A549 (cell line): ENCODE results near the gene TBC1D10B. TPM values are rescaled to one million over a fixed set of nuclear protein-coding genes. Genes with fewer than 3 reads are reported as not detected.

Source experiments
- ATAC-seq, 2 experiments: fragments of 200-7000 bp in 1 of 2; fragments of >200 bp in 1 of 2; cut with Nextera tagmentation in 1 of 2; cut with Tn5 transposase in 1 of 2; 3 replicates each; pipeline versions ENCODE4 v1.8.0 to v1.9.1; 2018 to 2020; ENCODE audit warnings: mild to moderate bottlenecking in 1 of 2, moderate library complexity in 1 of 2
- CTCF ChIA-PET: fragments of 300-600 bp; sonication (Branson Sonifier 250); formaldehyde crosslinking; extraction: SDS; loops from one replicate; lab custom pipeline; 2021; ENCODE audit warnings: antibody characterized with exemption, inconsistent platforms; lab: Yijun Ruan, JAX
- POLR2A ChIA-PET: fragments of 350-600 bp; formaldehyde crosslinking; extraction: SDS; loops from one replicate; lab custom pipeline; 2021; ENCODE audit warnings: antibody characterized with exemption, inconsistent platforms; lab: Yijun Ruan, JAX
- DNase-seq, 2 experiments: peaks; one replicate each; pipeline versions ENCODE4 v3.0.0 to v3.0.0-alpha.2; 2011 to 2016; ENCODE audit warnings: low read depth in 1 of 2, low spot score in 1 of 2
- FAIRE-seq: peaks from 2 replicates; lab custom pipeline; 2011; peaks lifted over from hg19 to GRCh38; lab: Jason Lieb, UNC
- H3K27ac ChIP-seq, 2 experiments: fragments of >200 bp; sonication (Bioruptor Twin); formaldehyde crosslinking; 3 replicates each; pipeline ENCODE4 v1.5.1; 2016 to 2017
- H3K4me1 ChIP-seq: fragments of >200 bp; sonication (Bioruptor Twin); formaldehyde crosslinking; 3 replicates; pipeline ENCODE4 v1.6.1; 2016
- H3K4me2 ChIP-seq: fragments of >200 bp; sonication (Bioruptor Twin); formaldehyde crosslinking; 3 replicates; pipeline ENCODE4 v1.6.1; 2016
- H3K4me3 ChIP-seq: fragments of >200 bp; sonication (Bioruptor Twin); formaldehyde crosslinking; 3 replicates; pipeline ENCODE4 v1.5.1; 2016
- H3K9me3 ChIP-seq: fragments of >200 bp; sonication (Bioruptor Twin); formaldehyde crosslinking; 3 replicates; pipeline ENCODE4 v1.6.1; 2016
- ATOH8 ChIP-seq: fragments of 250-450 bp; sonication (Bioruptor Pico); IDR thresholded peaks from 2 replicates; pipeline ENCODE4 v1.5.0; 2020; ENCODE audit warnings: low read depth, mild to moderate bottlenecking, moderate library complexity
- BCL3 ChIP-seq: fragments of >200 bp; sonication (Bioruptor Twin); formaldehyde crosslinking; IDR thresholded peaks from 3 replicates; pipeline ENCODE4 v1.6.1; 2016
- CBX8 ChIP-seq: fragments of 200-600 bp; sonication (generic); IDR thresholded peaks from 2 replicates; pipeline ENCODE4 v1.6.1; 2016
- EHF ChIP-seq: fragments of 250-450 bp; sonication (Bioruptor Pico); IDR thresholded peaks from 2 replicates; pipeline ENCODE4 v1.5.0; 2020; ENCODE audit warnings: mild to moderate bottlenecking
- FOXS1 ChIP-seq: fragments of 250-450 bp; sonication (Bioruptor Pico); IDR thresholded peaks from 2 replicates; pipeline ENCODE4 v1.5.0; 2020; ENCODE audit warnings: mild to moderate bottlenecking, moderate library complexity
- HEYL ChIP-seq: fragments of 250-450 bp; sonication (Bioruptor Pico); IDR thresholded peaks from 2 replicates; pipeline ENCODE4 v1.8.0; 2021; ENCODE audit warnings: mild to moderate bottlenecking, moderate library complexity
- HOXA7 ChIP-seq: fragments of 250-450 bp; sonication (Bioruptor Pico); IDR thresholded peaks from 2 replicates; pipeline ENCODE4 v1.5.0; 2020; ENCODE audit warnings: mild to moderate bottlenecking, moderate library complexity
- HOXB13 ChIP-seq: fragments of 250-450 bp; sonication (Bioruptor Pico); IDR thresholded peaks from 2 replicates; pipeline ENCODE4 v1.5.0; 2020; ENCODE audit warnings: low read depth, mild to moderate bottlenecking, moderate library complexity
- HOXB5 ChIP-seq: fragments of 250-450 bp; sonication (Bioruptor Pico); IDR thresholded peaks from 2 replicates; pipeline ENCODE4 v1.5.0; 2020; ENCODE audit warnings: mild to moderate bottlenecking, moderate library complexity
- JUN ChIP-seq, 2 experiments: fragments of >200 bp; sonication (Bioruptor Twin); formaldehyde crosslinking; IDR thresholded peaks; 2 replicates in 1 of 2; 3 replicates in 1 of 2; pipeline ENCODE4 v1.6.1; 2016 to 2017
- JUNB ChIP-seq: fragments of >200 bp; sonication (Bioruptor Twin); formaldehyde crosslinking; IDR thresholded peaks from 2 replicates; pipeline ENCODE4 v1.6.1; 2016
- KDM5A ChIP-seq: fragments of 200-600 bp; sonication (generic); IDR thresholded peaks from 2 replicates; pipeline ENCODE4 v1.6.1; 2016; ENCODE audit warnings: antibody characterized with exemption, mild to moderate bottlenecking
- MAFK ChIP-seq: fragments of 450-650 bp; IDR thresholded peaks from 2 replicates; pipeline ENCODE4 v1.6.1; 2014; ENCODE audit not compliant: partially characterized antibody
- MYC ChIP-seq: IDR thresholded peaks from 2 replicates; pipeline ENCODE4 v1.6.1; 2012; ENCODE audit warnings: mild to moderate bottlenecking, inconsistent platforms, low read length, improper control_type of control experiment, borderline replicate concordance
- NFE2L2 ChIP-seq: fragments of 150-350 bp; conservative IDR thresholded peaks from 2 replicates; pipeline ENCODE4 v1.6.1; 2014; ENCODE audit warnings: low read length
- PHF8 ChIP-seq: fragments of 200-600 bp; sonication (generic); IDR thresholded peaks from 2 replicates; pipeline ENCODE4 v1.6.1; 2016; ENCODE audit warnings: low read depth, mild to moderate bottlenecking, antibody characterized with exemption, moderate library complexity, borderline replicate concordance
- POLR2A ChIP-seq: IDR thresholded peaks from 2 replicates; pipeline ENCODE4 v1.6.1; 2012; ENCODE audit warnings: mild to moderate bottlenecking, low read length
- RARB ChIP-seq: fragments of 250-450 bp; sonication (Bioruptor Pico); IDR thresholded peaks from 2 replicates; pipeline ENCODE4 v1.8.0; 2021; ENCODE audit warnings: mild to moderate bottlenecking, moderate library complexity
- RFX5 ChIP-seq: fragments of 450-650 bp; IDR thresholded peaks from 2 replicates; pipeline ENCODE4 v1.7.1; 2014; ENCODE audit warnings: antibody characterized with exemption, mild to moderate bottlenecking, moderate library complexity
- SREBF2 ChIP-seq: fragments of 450-650 bp; IDR thresholded peaks from 2 replicates; pipeline ENCODE4 v1.6.1; 2014; ENCODE audit warnings: mild to moderate bottlenecking, moderate library complexity
- ZSCAN20 ChIP-seq: fragments of 250-450 bp; sonication (Bioruptor Pico); IDR thresholded peaks from 2 replicates; pipeline ENCODE4 v1.8.0; 2022; ENCODE audit warnings: mild to moderate bottlenecking, moderate library complexity
- WGBS: methylation state at CpG from one replicate; pipeline ENCODE4 v1.1.6; 2017; ENCODE audit errors: missing lambda C conversion rate; 5-methylcytosine and 5-hydroxymethylcytosine counted together
- polyA plus RNA-seq, 4 experiments: library from polyadenylated mRNA; depleted of rRNA in 3 of 4; stranded (reverse); fragments of >200 nt; fragmentation: RNase III in 1 of 4; extraction: RNeasy Plus Mini Kit Qiagen cat#74134 plus additional on column Dnase treatment in 1 of 4; gene quantifications; 2 replicates in 3 of 4; 3 replicates in 1 of 4; pipeline ENCODE4 v1.2.3, GENCODE V29; 2011 to 2017

TBC1D10B gene
- polyA plus RNA-seq, 2 of the 4 experiments (the other 2 are of a cell fraction), result 10.9 to 23.2 TPM

- TF ChIP-seq MYC, result no peak
- no peak for TF ChIP-seq SREBF2
- peak; percentile 89 for TF ChIP-seq PHF8
- no peak for TF ChIP-seq HOXA7
- TF ChIP-seq ZSCAN20 (CRISPR knock-in tag), result no peak
- peak; percentile 58; the same call in 1 of the 2 replicates for TF ChIP-seq HOXB13 (CRISPR knock-in tag)
- TF ChIP-seq CBX8, result no peak
- no peak for TF ChIP-seq FOXS1
These were observed 7.5 kb upstream of the TBC1D10B start (continued) for GRCh38 chr16:30377812-30378235.

GRCh38 chr16:30377050-30377811 is 6.9 kb upstream of the TBC1D10B start:
- ATAC-seq, result no peak; a peak in 1 of 6 replicates

GRCh38 chr16:30376461-30376902 is 6.2 kb upstream of the TBC1D10B start:
- no peaks in the 10 kb centered on the region for H3K9me3 ChIP-seq
- ATAC-seq (no peak), FAIRE-seq (no peak), DNase-seq (no peak)
- no peak overlapping the region for H3K4me2 ChIP-seq
- H3K27ac ChIP-seq, result peak overlapping the region in 1 of 2 experiments; percentile 96; a peak in 2 of 6 replicates
- H3K4me1 ChIP-seq, result peaks cover 15% of the 10 kb centered on the region
- 94% methylated on average over 8 of the region's 8 CpGs for WGBS
- ChIA-PET CTCF (interaction anchor here (0.6 to 2.1 kb wide), 5 partner anchors 12 to 363 kb away, joined by 3 to 6 read pairs (median 4); no protein-coding TSS in a partner anchor), POLR2A (interaction anchor here (1.0 kb wide), 1 partner anchor 17 kb away, joined by 3 read pairs; no protein-coding TSS in a partner anchor)
- no peak overlapping the region for H3K4me3 ChIP-seq
- no peak for TF ChIP-seq RFX5
- no peak for TF ChIP-seq JUNB
- TF ChIP-seq BCL3, result no peak
- no peak for TF ChIP-seq ATOH8 (CRISPR knock-in tag)
- TF ChIP-seq RARB, result no peak
- no peak for TF ChIP-seq NFE2L2
- TF ChIP-seq MAFK, result no peak
- TF ChIP-seq HOXB13 (CRISPR knock-in tag), result no peak

More at GRCh38 chr16:30377050-30377811, 6.9 kb upstream of the TBC1D10B start:
- Histone ChIP-seq H3K27ac (peak overlapping the region; percentile 93 to 96), H3K4me3 (peak overlapping the region; percentile 84), H3K9me3 (no peaks in the 10 kb centered on the region), H3K4me2 (peak overlapping the region; percentile 73), H3K4me1 (peaks cover 12% of the 10 kb centered on the region)
- 59% methylated on average over 25 of the region's 29 CpGs for WGBS
- no peak for DNase-seq
- no peak for TF ChIP-seq HOXB5 (CRISPR knock-in tag)
- no peak for TF ChIP-seq JUN (IDR thresholded peaks at IDR 0.05)
- no peak for TF ChIP-seq CBX8
- no peak for TF ChIP-seq EHF (CRISPR knock-in tag)
- no peak for TF ChIP-seq HEYL
- TF ChIP-seq KDM5A, result no peak
- TF ChIP-seq POLR2A, result peak; percentile 52; the same call in 1 of the 2 replicates
- CTCF ChIA-PET, result interaction anchor here (0.8 to 2.1 kb wide), 3 partner anchors 13 to 284 kb away, joined by 3 to 6 read pairs (median 3); no protein-coding TSS in a partner anchor
- FAIRE-seq, result no peak
- POLR2A ChIA-PET, result interaction anchor here (0.6 to 2.0 kb wide), 5 partner anchors 17 to 931 kb away, joined by 3 to 7 read pairs (median 4); partner anchors contain the start of genes ZNF48 and ZNF771
